HepG2 (cell line): ENCODE measurements around the gene TSTD1. TPM values are rescaled to one million over a fixed set of nuclear protein-coding genes. Genes with fewer than 3 reads are reported as not detected.

Experiments used
- CBFB ChIP-seq: sonication (generic); formaldehyde crosslinking; IDR thresholded peaks from 2 replicates; pipeline ENCODE4 v1.4.0; 2020; ENCODE audit warnings: missing genetic modification reagents
- CEBPG ChIP-seq: IDR thresholded peaks from 2 replicates; pipeline ENCODE4 v1.6.1; 2016
- DNMT1 ChIP-seq: sonication (generic); formaldehyde crosslinking; IDR thresholded peaks from 2 replicates; pipeline ENCODE4 v1.5.1; 2020; ENCODE audit warnings: mild to moderate bottlenecking, missing genetic modification reagents
- EED ChIP-seq: sonication (generic); formaldehyde crosslinking; IDR thresholded peaks from 2 replicates; pipeline ENCODE4 v1.5.0; 2020; ENCODE audit warnings: mild to moderate bottlenecking, missing genetic modification reagents
- HOXA7 ChIP-seq: sonication (generic); formaldehyde crosslinking; IDR thresholded peaks from 2 replicates; pipeline ENCODE4 v1.8.1; 2022; ENCODE audit warnings: mild to moderate bottlenecking, missing genetic modification reagents, moderate library complexity
- JUNB ChIP-seq: sonication (generic); formaldehyde crosslinking; IDR thresholded peaks from 2 replicates; pipeline ENCODE4 v1.8.0; 2022; ENCODE audit warnings: missing genetic modification reagents, mild to moderate bottlenecking, borderline replicate concordance
- KDM2A ChIP-seq: sonication (generic); formaldehyde crosslinking; IDR thresholded peaks from 2 replicates; pipeline ENCODE4 v1.4.0; 2020; ENCODE audit warnings: low read depth, missing genetic modification reagents, borderline replicate concordance
- SMARCC2 ChIP-seq: fragments of 450-650 bp; IDR thresholded peaks from 2 replicates; pipeline ENCODE4 v1.6.1; 2017; ENCODE audit warnings: antibody characterized with exemption, mild to moderate bottlenecking
- SNAI1 ChIP-seq: sonication (generic); formaldehyde crosslinking; IDR thresholded peaks from 2 replicates; pipeline ENCODE4 v1.5.0; 2020; ENCODE audit warnings: mild to moderate bottlenecking, missing genetic modification reagents, borderline replicate concordance
- SRSF1 ChIP-seq: fragments of 200-400 bp; formaldehyde crosslinking; optimal IDR thresholded peaks from 2 replicates; pipeline ENCODE3; 2017; ENCODE audit warnings: mild to moderate bottlenecking, low read depth, low read length, moderate library complexity
- ZC3H4 ChIP-seq: sonication (generic); formaldehyde crosslinking; IDR thresholded peaks from 2 replicates; pipeline ENCODE4 v1.4.0; 2020; ENCODE audit warnings: missing genetic modification reagents, borderline replicate concordance
- ZNF263 ChIP-seq: sonication (generic); formaldehyde crosslinking; IDR thresholded peaks from 2 replicates; pipeline ENCODE4 v1.4.0; 2020; ENCODE audit warnings: missing genetic modification reagents
- ZNF367 ChIP-seq: sonication (generic); formaldehyde crosslinking; IDR thresholded peaks from 2 replicates; pipeline ENCODE4 v1.4.0; 2020; ENCODE audit warnings: missing genetic modification reagents, borderline replicate concordance
- ZNF382 ChIP-seq: sonication (generic); formaldehyde crosslinking; IDR thresholded peaks from 2 replicates; pipeline ENCODE4 v1.5.0; 2020; ENCODE audit warnings: missing genetic modification reagents, mild to moderate bottlenecking, borderline replicate concordance
- ZNF432 ChIP-seq: sonication (generic); formaldehyde crosslinking; IDR thresholded peaks from 2 replicates; pipeline ENCODE4 v1.5.0; 2020; ENCODE audit warnings: missing genetic modification reagents, mild to moderate bottlenecking, borderline replicate concordance
- ZNF441 ChIP-seq: sonication (generic); formaldehyde crosslinking; IDR thresholded peaks from 2 replicates; pipeline ENCODE4 v1.7.0; 2021; ENCODE audit warnings: missing genetic modification reagents, borderline replicate concordance
- ZNF629 ChIP-seq: sonication (generic); formaldehyde crosslinking; conservative IDR thresholded peaks from 2 replicates; pipeline ENCODE4 v1.5.0; 2020; ENCODE audit warnings: missing genetic modification reagents
- polyA plus RNA-seq, 8 experiments: library from polyadenylated mRNA; depleted of rRNA in 3 of 8; stranded (reverse) in 7 of 8; unstranded in 1 of 8; fragments of >200 nt; fragmentation: Illumina TruSeq in 4 of 8; extraction: Trizol in 4 of 8; gene quantifications; 2 replicates each; pipeline versions ENCODE4 v1.2.1 to v1.2.3, GENCODE V29; 2011 to 2016; ENCODE audit warnings: low read depth in 4 of 8, missing spikeins in 1 of 8, mixed read lengths in 1 of 8; ENCODE audit not compliant: insufficient read depth in 1 of 8
- total RNA-seq, 5 experiments: library from RNA; depleted of rRNA; stranded (reverse); fragments of >200 nt; fragmentation: Illumina TruSeq; extraction: Trizol; gene quantifications; 2 replicates each; pipeline ENCODE4 v1.2.3, GENCODE V29; 2016; ENCODE audit warnings: low read depth in 1 of 5
- TF ChIP-seq, protein P1 (sequence below): sonication (generic); formaldehyde crosslinking; IDR thresholded peaks from 2 replicates; pipeline ENCODE4 v1.8.1; 2023; ENCODE audit warnings: mild to moderate bottlenecking, inconsistent platforms, moderate library complexity, missing genetic modification reagents, borderline replicate concordance
- TF ChIP-seq, protein P2 (sequence below): sonication (generic); formaldehyde crosslinking; IDR thresholded peaks from 2 replicates; pipeline ENCODE4 v1.4.0; 2020; ENCODE audit warnings: missing genetic modification reagents
- TF ChIP-seq, protein P3 (sequence below): IDR thresholded peaks from 2 replicates; pipeline ENCODE4 v1.6.1; 2016; ENCODE audit warnings: missing biosample characterization, missing genetic modification reagents, low read depth
- TF ChIP-seq, protein P4 (sequence below): sonication (generic); formaldehyde crosslinking; conservative IDR thresholded peaks from 2 replicates; pipeline ENCODE4 v1.4.0; 2020; ENCODE audit warnings: missing genetic modification reagents
- TF ChIP-seq, protein P5 (sequence below): IDR thresholded peaks from 2 replicates; pipeline ENCODE4 v1.6.1; 2018; ENCODE audit warnings: missing genetic modification reagents, mild to moderate bottlenecking, missing compliant biosample characterization

TSTD1 gene
- total and polyA plus RNA-seq, 2 of the 13 experiments (the other 11 are each of a cell fraction or from before 2014, with no cell fraction given): 0.15 to 0.31 TPM

DNA sequence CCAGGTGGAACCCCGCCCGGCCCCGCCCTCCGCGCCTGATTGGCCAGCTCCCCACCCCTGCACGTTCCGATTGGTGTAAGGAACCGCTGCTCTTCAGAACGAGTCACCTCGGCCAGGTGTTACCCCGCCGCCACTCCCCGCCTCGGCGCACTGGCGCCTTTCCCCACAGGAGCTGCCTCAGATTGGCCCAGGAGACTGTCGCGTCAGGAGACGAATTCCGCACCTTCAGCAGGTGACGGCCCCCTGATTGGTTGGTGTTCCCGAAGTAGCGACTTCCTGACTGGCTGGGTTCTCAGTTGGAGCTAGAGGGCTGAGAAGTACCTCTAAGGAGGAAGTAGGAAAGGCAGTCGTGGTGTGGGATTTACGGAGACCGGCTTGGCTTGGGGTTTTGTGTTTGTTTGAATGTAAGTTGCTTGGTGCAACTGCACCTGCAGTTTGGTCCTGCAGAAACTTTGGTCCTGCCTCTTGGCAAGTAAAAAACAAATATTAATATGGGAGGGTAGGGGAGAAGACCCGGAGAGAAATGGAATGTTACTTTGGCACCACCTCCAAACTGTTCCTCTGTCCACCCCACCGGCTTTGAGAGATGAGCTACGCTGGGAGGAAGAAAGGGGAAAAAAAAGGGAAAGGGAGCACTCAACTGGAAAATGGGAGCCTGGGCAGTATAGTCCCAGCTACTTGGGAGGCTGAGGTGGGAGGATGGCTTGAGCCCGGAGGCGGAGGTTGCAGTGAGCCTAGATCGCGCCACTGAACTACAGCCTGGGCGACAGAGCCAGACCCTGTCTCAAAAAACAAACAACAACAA lies 17.4 kb downstream of the TSTD1 start (continued):
- TF ChIP-seq SRSF1 (no peak), ZNF382 (no peak), HOXA7 (CRISPR knock-in tag) (no peak), ZC3H4 (CRISPR knock-in tag) (no peak), DNMT1 (CRISPR knock-in tag) (no peak), ZNF367 (CRISPR knock-in tag) (no peak; the same call in 1 of the 2 replicates), SNAI1 (CRISPR knock-in tag) (0 out of 2 replicates have a peak, but pooled peaks have one; percentile 4), EED (CRISPR knock-in tag) (no peak), ZNF441 (CRISPR knock-in tag) (peak; percentile 50; the same call in 1 of the 2 replicates), JUNB (CRISPR knock-in tag) (no peak; the same call in 1 of the 2 replicates), KDM2A (CRISPR knock-in tag) (no peak; the same call in 1 of the 2 replicates), ZNF432 (no peak), ZNF629 (CRISPR knock-in tag) (0 out of 2 replicates have a peak, but pooled peaks have one; percentile 31), ZNF263 (CRISPR knock-in tag) (peak; percentile 85), CBFB (no peak), SMARCC2 (no peak), CEBPG (CRISPR knock-in tag) (no peak)
- TF ChIP-seq, protein P1, sequence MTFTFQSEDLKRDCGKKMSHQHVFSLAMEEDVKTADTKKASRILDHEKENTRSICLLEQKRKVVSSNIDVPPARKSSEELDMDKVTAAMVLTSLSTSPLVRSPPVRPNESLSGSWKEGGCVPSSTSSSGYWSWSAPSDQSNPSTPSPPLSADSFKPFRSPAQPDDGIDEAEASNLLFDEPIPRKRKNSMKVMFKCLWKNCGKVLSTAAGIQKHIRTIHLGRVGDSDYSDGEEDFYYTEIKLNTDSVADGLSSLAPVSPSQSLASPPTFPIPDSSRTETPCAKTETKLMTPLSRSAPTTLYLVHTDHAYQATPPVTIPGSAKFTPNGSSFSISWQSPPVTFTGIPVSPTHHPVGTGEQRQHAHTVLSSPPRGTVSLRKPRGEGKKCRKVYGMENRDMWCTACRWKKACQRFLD (CRISPR knock-in tag): peak; percentile 87; the same call in 1 of the 2 replicates
- TF ChIP-seq, protein P2, sequence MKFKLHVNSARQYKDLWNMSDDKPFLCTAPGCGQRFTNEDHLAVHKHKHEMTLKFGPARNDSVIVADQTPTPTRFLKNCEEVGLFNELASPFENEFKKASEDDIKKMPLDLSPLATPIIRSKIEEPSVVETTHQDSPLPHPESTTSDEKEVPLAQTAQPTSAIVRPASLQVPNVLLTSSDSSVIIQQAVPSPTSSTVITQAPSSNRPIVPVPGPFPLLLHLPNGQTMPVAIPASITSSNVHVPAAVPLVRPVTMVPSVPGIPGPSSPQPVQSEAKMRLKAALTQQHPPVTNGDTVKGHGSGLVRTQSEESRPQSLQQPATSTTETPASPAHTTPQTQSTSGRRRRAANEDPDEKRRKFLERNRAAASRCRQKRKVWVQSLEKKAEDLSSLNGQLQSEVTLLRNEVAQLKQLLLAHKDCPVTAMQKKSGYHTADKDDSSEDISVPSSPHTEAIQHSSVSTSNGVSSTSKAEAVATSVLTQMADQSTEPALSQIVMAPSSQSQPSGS (CRISPR knock-in tag): no peak
- TF ChIP-seq, protein P3, sequence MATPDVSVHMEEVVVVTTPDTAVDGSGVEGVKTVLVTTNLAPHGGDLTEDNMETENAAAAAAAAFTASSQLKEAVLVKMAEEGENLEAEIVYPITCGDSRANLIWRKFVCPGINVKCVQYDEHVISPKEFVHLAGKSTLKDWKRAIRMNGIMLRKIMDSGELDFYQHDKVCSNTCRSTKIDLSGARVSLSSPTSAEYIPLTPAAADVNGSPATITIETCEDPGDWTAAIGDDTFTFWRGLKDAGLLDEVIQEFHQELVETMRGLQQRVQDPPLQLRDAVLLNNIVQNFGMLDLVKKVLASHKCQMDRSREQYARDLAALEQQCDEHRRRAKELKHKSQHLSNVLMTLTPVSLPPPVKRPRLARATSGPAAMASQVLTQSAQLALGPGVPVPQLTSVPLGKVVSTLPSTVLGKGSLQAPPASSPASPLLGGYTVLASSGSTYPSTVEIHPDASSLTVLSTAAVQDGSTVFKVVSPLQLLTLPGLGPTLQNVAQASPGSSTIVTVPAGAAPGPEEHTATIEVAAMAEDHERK (CRISPR knock-in tag): no peak
- TF ChIP-seq, protein P4, sequence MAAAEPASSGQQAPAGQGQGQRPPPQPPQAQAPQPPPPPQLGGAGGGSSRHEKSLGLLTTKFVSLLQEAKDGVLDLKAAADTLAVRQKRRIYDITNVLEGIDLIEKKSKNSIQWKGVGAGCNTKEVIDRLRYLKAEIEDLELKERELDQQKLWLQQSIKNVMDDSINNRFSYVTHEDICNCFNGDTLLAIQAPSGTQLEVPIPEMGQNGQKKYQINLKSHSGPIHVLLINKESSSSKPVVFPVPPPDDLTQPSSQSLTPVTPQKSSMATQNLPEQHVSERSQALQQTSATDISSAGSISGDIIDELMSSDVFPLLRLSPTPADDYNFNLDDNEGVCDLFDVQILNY (CRISPR knock-in tag): 0 out of 2 replicates have a peak, but pooled peaks have one; percentile 39
- TF ChIP-seq, protein P5, sequence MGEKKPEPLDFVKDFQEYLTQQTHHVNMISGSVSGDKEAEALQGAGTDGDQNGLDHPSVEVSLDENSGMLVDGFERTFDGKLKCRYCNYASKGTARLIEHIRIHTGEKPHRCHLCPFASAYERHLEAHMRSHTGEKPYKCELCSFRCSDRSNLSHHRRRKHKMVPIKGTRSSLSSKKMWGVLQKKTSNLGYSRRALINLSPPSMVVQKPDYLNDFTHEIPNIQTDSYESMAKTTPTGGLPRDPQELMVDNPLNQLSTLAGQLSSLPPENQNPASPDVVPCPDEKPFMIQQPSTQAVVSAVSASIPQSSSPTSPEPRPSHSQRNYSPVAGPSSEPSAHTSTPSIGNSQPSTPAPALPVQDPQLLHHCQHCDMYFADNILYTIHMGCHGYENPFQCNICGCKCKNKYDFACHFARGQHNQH (CRISPR knock-in tag): peak; percentile 26; the same call in 1 of the 2 replicates
